ENCODE measurements around the gene PALM2AKAP2.

DNA sequence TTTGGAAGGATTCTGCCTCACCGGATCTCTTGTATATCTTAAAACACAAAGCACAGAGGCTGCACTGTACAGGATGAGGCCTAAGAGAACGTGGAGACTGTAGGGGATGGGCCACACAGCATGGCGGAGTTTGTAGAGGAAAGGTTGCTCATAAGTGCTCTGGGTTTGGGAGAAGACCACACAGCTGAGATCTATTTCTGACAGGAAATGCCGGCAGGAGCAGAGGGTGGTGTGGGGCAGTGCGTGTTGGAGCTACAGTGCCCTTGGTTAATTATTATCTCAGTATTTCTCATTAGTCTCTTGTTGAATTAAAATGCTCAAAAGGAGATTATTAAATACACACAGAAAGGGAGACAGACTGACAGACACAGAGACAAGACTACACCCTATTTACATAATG, 9.6 kb downstream of the PALM2AKAP2 start:
- no peak for TF ChIP-seq POLR2A (IDR thresholded peaks at IDR 0.05)
- TF ChIP-seq, protein P1, sequence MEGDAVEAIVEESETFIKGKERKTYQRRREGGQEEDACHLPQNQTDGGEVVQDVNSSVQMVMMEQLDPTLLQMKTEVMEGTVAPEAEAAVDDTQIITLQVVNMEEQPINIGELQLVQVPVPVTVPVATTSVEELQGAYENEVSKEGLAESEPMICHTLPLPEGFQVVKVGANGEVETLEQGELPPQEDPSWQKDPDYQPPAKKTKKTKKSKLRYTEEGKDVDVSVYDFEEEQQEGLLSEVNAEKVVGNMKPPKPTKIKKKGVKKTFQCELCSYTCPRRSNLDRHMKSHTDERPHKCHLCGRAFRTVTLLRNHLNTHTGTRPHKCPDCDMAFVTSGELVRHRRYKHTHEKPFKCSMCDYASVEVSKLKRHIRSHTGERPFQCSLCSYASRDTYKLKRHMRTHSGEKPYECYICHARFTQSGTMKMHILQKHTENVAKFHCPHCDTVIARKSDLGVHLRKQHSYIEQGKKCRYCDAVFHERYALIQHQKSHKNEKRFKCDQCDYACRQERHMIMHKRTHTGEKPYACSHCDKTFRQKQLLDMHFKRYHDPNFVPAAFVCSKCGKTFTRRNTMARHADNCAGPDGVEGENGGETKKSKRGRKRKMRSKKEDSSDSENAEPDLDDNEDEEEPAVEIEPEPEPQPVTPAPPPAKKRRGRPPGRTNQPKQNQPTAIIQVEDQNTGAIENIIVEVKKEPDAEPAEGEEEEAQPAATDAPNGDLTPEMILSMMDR (IDR thresholded peaks at IDR 0.05): no peak
